ENCODE data around the gene SLC35D1. TPM values are rescaled to one million over a fixed set of nuclear protein-coding genes. Genes with fewer than 3 reads are reported as not detected.
A peak's percentile ranks its signal among the peaks of the same experiment; 100 is the strongest.

SLC35D1 gene
- polyA plus RNA-seq, 6 donors from 2014 or later: 2.0 to 5.4 (median 4.7) TPM

- H3K27me3 Mint-ChIP-seq: no peaks in the 10 kb centered on the region
- peaks cover 0 to 3% (median 0%) of the 10 kb centered on the region in 7 donors for H3K9me3 Mint-ChIP-seq
- H3K4me1 Mint-ChIP-seq: no peaks in the 10 kb centered on the region
- peaks cover 6 to 30% of the 10 kb centered on the region in 2 donors for H3K36me3 Mint-ChIP-seq
- H3K27ac Mint-ChIP-seq: peak overlapping the region in 1 of 6 donors; percentile 63
- no peak for ATAC-seq (ENCODE audit: low read depth in 2 of 2)
- H3K4me3 Mint-ChIP-seq: no peak overlapping the region
- DNase-seq: no peak
Observed at GRCh38 chr1:67031859-67032247, 22.1 kb downstream of the SLC35D1 start.

DNA sequence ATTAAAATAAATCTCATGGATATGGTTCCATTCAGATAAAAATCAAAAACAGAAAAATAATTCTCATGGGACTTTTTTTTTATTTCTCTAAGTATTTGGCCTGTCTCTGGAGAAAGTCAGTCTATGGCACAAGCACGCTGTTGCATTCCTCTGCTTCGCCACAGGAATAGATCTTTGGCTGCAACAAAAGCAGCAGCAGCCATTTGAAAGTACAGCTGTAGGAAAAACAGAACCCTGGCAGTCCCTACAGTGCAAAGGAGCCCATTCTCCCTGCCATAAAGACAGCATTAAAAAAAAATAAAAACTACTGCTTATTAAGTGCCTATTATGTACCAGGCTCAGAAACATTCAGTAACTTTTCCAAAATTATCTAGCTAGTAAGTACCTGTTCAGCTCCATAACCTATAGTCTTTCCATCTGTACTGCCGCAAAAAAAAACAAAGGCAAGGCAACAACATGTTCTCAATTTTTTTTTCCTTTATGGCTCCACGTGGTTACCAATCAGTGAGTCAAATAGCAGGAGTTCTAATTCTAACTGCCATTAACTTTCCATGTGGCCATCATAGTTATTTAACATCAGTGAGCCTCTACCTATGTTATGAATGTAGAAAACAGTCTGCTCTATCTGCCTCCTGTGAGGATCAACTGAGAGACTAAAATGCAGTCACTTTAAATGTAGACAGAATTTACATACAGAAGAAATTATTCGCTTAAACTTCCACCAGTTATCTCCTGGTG lies 22.7 kb downstream of the SLC35D1 start:
- Mint-ChIP-seq H3K9me3 (peaks cover 0 to 3% (median 0%) of the 10 kb centered on the region in 7 donors), H3K36me3 (peaks cover under 1 to 24% of the 10 kb centered on the region in 2 donors), H3K4me3 (no peak overlapping the region), H3K4me1 (no peaks in the 10 kb centered on the region), H3K27ac (peak overlapping the region in 1 of 6 donors; percentile 47), H3K27me3 (no peaks in the 10 kb centered on the region)
- ATAC-seq (ENCODE audit: low read depth in 2 of 2) (no peak), DNase-seq (no peak)

GRCh38 chr1:67029472-67029871 lies 24.5 kb downstream of the SLC35D1 start:
- ATAC-seq (ENCODE audit: low read depth in 2 of 2) (no peak), DNase-seq (no peak)
- no peaks in the 10 kb centered on the region for H3K27me3 Mint-ChIP-seq
- H3K36me3 Mint-ChIP-seq: peaks cover 0 to 13% of the 10 kb centered on the region in 2 donors
- H3K9me3 Mint-ChIP-seq: peaks cover 0 to 1% (median 0%) of the 10 kb centered on the region in 7 donors
- H3K27ac Mint-ChIP-seq: no peak overlapping the region
- no peak overlapping the region for H3K4me3 Mint-ChIP-seq
- H3K4me1 Mint-ChIP-seq: no peaks in the 10 kb centered on the region

GRCh38 chr1:67020765-67021164 lies 33.2 kb downstream of the SLC35D1 start:
- no peak overlapping the region for H3K4me3 Mint-ChIP-seq
- ATAC-seq (ENCODE audit: low read depth in 2 of 2): no peak
- no peaks in the 10 kb centered on the region for H3K27me3 Mint-ChIP-seq
- peaks cover 0 to 26% of the 10 kb centered on the region in 2 donors for H3K36me3 Mint-ChIP-seq
- H3K27ac Mint-ChIP-seq: peak overlapping the region in 2 of 6 donors; percentile 23 to 44
- DNase-seq: no peak
- H3K9me3 Mint-ChIP-seq: no peaks in the 10 kb centered on the region
- H3K4me1 Mint-ChIP-seq: no peaks in the 10 kb centered on the region

- peak overlapping the region in 2 of 6 donors; percentile 23 to 44 for H3K27ac Mint-ChIP-seq
Observed at GRCh38 chr1:67020304-67020703, 33.6 kb downstream of the SLC35D1 start.

GRCh38 chr1:67019600-67020136 lies 34.3 kb downstream of the SLC35D1 start:
- no peak overlapping the region for H3K4me3 Mint-ChIP-seq
- peaks cover 0 to 26% of the 10 kb centered on the region in 2 donors for H3K36me3 Mint-ChIP-seq
- ATAC-seq (ENCODE audit: low read depth in 2 of 2): no peak
- no peaks in the 10 kb centered on the region for H3K9me3 Mint-ChIP-seq
- no peaks in the 10 kb centered on the region for H3K27me3 Mint-ChIP-seq
- no peaks in the 10 kb centered on the region for H3K4me1 Mint-ChIP-seq
- H3K27ac Mint-ChIP-seq: no peak overlapping the region
- DNase-seq: no peak

More at GRCh38 chr1:67020304-67020703, 33.6 kb downstream of the SLC35D1 start:
- Mint-ChIP-seq H3K36me3 (peaks cover 0 to 26% of the 10 kb centered on the region in 2 donors), H3K4me3 (no peak overlapping the region), H3K9me3 (no peaks in the 10 kb centered on the region), H3K4me1 (no peaks in the 10 kb centered on the region), H3K27me3 (no peaks in the 10 kb centered on the region)
- no peak for ATAC-seq (ENCODE audit: low read depth in 2 of 2)
- DNase-seq: no peak

GRCh38 chr1:67019121-67019520 lies 34.8 kb downstream of the SLC35D1 start:
- no peak overlapping the region for H3K4me3 Mint-ChIP-seq
- ATAC-seq (ENCODE audit: low read depth in 2 of 2): no peak
- peak overlapping the region in 1 of 6 donors; percentile 17 for H3K27ac Mint-ChIP-seq
- no peaks in the 10 kb centered on the region for H3K27me3 Mint-ChIP-seq
- no peaks in the 10 kb centered on the region for H3K9me3 Mint-ChIP-seq
- H3K4me1 Mint-ChIP-seq: no peaks in the 10 kb centered on the region
- no peak for DNase-seq
- H3K36me3 Mint-ChIP-seq: peaks cover 0 to 26% of the 10 kb centered on the region in 2 donors

GRCh38 chr1:67018574-67018973 lies 35.4 kb downstream of the SLC35D1 start:
- DNase-seq (no peak), ATAC-seq (ENCODE audit: low read depth in 2 of 2) (no peak)
- Mint-ChIP-seq H3K27ac (no peak overlapping the region), H3K27me3 (no peaks in the 10 kb centered on the region), H3K36me3 (peaks cover 0 to 26% of the 10 kb centered on the region in 2 donors), H3K4me3 (no peak overlapping the region), H3K9me3 (no peaks in the 10 kb centered on the region), H3K4me1 (no peaks in the 10 kb centered on the region)

DNA sequence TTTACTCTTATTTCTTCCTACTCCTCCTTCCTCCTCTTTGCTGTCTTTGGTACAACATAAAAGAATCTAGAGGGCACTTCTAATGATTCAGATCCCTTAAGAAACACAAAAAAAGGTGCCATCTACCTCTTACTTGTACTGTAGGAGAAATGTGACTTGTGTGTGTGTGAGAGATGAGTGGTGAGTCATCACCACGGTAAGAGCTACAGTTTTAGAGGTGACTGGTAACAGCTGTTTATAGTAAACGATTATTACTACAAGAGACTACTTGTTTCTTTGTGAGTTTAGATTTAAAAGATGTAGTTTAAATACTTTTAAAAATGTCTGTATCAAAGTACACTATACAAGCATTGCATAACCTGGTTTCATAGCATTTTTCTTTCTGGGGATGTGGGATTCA lies 40.4 kb downstream of the SLC35D1 start:
- no peak for DNase-seq
- peak overlapping the region in 1 of 6 donors; percentile 5 for H3K27ac Mint-ChIP-seq
- no peaks in the 10 kb centered on the region for H3K9me3 Mint-ChIP-seq
- H3K36me3 Mint-ChIP-seq: peaks cover 22 to 36% of the 10 kb centered on the region in 2 donors
- no peaks in the 10 kb centered on the region for H3K27me3 Mint-ChIP-seq
- H3K4me3 Mint-ChIP-seq: no peak overlapping the region
- ATAC-seq (ENCODE audit: low read depth in 2 of 2): no peak
- no peaks in the 10 kb centered on the region for H3K4me1 Mint-ChIP-seq

- H3K9me3 Mint-ChIP-seq: no peaks in the 10 kb centered on the region
- no peaks in the 10 kb centered on the region for H3K27me3 Mint-ChIP-seq
- no peak overlapping the region for H3K4me3 Mint-ChIP-seq
- H3K4me1 Mint-ChIP-seq: no peaks in the 10 kb centered on the region
- H3K27ac Mint-ChIP-seq: no peak overlapping the region
- peaks cover 22 to 36% of the 10 kb centered on the region in 2 donors for H3K36me3 Mint-ChIP-seq
- DNase-seq (no peak), ATAC-seq (ENCODE audit: low read depth in 2 of 2) (no peak)
Observed at GRCh38 chr1:67009792-67010191, 44.2 kb downstream of the SLC35D1 start.

GRCh38 chr1:67005068-67005467 lies 48.9 kb downstream of the SLC35D1 start:
- no peaks in the 10 kb centered on the region for H3K27me3 Mint-ChIP-seq
- DNase-seq (no peak), ATAC-seq (ENCODE audit: low read depth in 2 of 2) (no peak)
- H3K4me1 Mint-ChIP-seq: peaks cover 0 to 4% (median 0%) of the 10 kb centered on the region in 3 donors
- H3K9me3 Mint-ChIP-seq: no peaks in the 10 kb centered on the region
- no peak overlapping the region for H3K27ac Mint-ChIP-seq
- peaks cover 19 to 20% of the 10 kb centered on the region in 2 donors for H3K36me3 Mint-ChIP-seq
- H3K4me3 Mint-ChIP-seq: no peak overlapping the region

- DNase-seq: no peak
- Mint-ChIP-seq H3K4me3 (no peak overlapping the region), H3K36me3 (peaks cover 11 to 12% of the 10 kb centered on the region in 2 donors), H3K27ac (peak overlapping the region in 1 of 6 donors; percentile 4), H3K27me3 (no peaks in the 10 kb centered on the region), H3K4me1 (peaks cover 0 to 6% (median 0%) of the 10 kb centered on the region in 3 donors), H3K9me3 (no peaks in the 10 kb centered on the region)
- no peak for ATAC-seq (ENCODE audit: low read depth in 2 of 2)
Observed at GRCh38 chr1:67004176-67004575, 49.8 kb downstream of the SLC35D1 start.

DNA sequence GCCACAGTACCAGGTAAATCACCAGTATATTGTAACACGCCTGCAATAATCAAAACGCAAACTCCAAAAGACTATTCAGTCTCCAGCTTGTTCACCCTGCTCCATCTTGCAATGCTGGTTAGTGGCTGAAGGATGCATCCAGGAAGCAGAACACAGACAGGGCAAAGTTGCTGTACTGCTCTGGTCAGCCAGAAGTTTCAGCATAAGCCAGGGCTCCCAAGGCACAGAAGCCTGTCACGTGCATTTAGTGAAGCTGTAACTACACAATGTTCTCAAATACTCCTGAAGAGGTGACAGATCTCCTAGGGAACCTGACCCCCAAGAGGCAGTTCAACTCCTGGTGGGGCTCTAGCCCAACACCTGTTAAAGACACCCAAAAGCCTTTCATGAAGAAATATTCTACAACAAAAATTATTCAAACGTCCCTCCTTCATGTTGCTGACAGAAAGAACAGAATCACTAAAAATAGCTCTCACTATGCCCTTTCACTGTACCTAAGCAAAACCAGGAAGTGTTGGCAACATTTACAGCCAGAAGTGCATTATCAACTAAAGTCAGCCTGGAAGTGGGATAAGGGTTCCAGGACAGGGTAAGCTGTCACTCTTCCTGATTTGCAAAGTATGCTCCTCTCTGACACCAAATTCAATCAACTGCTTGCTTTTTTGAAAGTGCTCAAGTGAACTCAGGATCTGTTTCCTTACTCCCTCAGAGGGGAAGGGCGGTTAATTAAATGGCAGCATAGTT lies 52.1 kb downstream of the SLC35D1 start:
- Mint-ChIP-seq H3K4me1 (peaks cover 0 to 6% (median 0%) of the 10 kb centered on the region in 3 donors), H3K9me3 (no peaks in the 10 kb centered on the region), H3K27me3 (no peaks in the 10 kb centered on the region), H3K4me3 (no peak overlapping the region), H3K27ac (peak overlapping the region in 5 of 6 donors; percentile 51 to 91 (median 65)), H3K36me3 (peaks cover 5 to 12% of the 10 kb centered on the region in 2 donors)
- DNase-seq (no peak), ATAC-seq (ENCODE audit: low read depth in 2 of 2) (no peak)
